ENCODE results near the gene ARRDC3. TPM values are rescaled to one million over a fixed set of nuclear protein-coding genes. Genes with fewer than 3 reads are reported as not detected.
"Not testable (repeated sequence)": the region's sequence is repeated elsewhere in the genome, so short reads cannot be mapped to it uniquely, and the experiment has no call there.

The ARRDC3 gene
- total RNA-seq, 1 donor from 2014 or later, result 475 TPM

DNA sequence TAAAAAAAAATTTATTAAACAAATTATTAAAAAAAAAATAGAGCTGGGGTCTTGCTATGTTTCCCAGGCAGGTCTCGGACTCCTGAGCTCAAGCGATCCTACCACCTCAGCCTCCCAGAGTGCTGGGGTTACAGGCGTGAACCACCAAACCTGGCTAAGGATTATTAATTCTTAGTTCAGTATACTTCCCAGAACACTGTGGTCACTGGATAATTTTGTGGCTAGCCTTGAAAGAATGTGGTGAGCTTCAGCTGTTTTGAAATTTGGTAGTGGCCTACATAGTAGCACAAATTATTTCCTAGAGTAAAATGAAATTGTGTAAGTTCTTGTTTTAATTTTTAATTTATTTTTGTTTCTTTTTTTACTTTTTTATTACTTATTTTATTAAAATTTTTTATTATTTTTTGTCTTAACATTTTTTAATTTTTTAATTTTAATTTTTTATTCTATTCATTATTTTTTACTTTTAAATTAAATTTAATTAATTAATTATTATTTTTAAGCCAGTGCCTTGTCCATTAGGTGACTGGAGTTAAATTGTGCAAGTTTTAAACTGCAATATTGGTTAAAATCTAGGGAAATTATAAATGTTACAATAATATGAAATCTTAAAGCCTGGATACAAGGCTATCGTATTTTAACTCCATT, 23.0 kb downstream of the ARRDC3 start:
- DNase-seq, result no peak

GRCh38 chr5:91357806-91358205, 25.3 kb downstream of the ARRDC3 start:
- DNase-seq, result no peak

GRCh38 chr5:91357012-91357634, 26.0 kb downstream of the ARRDC3 start:
- DNase-seq, result no peak

GRCh38 chr5:91354867-91355266, 28.2 kb downstream of the ARRDC3 start:
- not testable (repeated sequence) for DNase-seq

DNA sequence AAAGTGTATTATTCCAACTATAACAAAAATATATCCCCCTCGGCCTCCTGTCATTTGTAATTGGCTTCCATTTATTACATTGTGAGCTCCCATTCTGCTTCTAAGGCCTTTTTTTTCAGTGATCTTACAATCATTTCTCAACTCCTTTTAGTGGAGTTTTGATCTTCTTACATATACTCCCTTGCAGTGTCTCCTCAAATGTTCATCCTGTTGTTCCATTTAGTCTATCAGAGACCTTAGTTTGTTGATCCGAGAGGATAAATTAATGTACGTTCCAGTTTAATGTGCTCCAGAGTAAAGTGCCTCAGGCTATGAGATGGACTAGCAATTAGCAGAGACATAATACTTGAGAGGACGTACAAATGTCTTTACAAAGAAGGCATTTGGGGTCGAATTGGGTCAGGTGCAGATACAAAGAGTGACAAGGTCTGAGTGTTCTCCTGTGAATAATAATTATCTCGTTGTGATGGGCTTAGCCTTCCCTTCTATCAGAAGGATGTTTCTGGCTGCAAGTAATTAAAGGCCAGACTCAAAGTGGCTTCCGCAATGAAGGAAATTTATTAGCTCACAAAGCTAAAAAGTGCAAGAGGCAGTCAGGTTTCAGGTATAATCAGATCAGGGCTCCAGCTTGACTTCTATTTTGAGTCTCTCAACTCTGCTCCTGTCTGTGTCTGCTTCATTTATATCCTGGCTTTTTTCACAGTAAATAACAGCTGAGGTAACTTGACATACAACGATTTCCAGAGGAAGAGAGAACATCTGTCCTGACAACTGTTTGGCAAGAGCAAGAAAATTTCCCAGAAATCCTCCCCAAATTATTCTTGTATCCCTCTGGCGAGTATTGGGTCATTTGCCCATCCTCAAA, 30.1 kb downstream of the ARRDC3 start:
- DNase-seq, result no peak

- no peak for DNase-seq
Measured at GRCh38 chr5:91345461-91345860, 37.7 kb downstream of the ARRDC3 start.

DNA sequence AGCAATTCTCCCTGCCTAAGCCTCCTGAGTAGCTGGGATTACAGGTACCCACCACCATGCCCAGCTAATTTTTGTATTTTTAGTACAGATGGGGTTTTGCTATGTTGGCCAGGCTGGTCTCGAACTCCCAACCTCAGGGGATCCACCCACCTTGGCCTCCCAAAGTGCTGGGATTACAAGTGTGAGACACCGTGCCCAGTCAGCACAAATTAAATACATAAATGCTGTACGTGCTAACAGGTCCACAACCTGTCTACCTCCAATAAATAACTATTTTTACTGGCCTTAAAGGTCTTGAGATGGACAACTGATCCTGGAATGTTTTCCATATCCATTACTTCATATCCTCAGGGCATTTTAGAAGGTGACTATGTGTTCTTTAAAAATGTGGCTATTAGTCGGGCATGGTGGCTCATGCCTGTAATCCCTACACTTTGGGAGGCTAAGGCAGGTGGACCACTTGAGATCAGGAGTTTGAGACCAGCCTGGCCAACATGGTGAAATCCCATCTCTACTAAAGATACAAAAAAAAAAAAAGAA, 38.4 kb downstream of the ARRDC3 start:
- DNase-seq, result not testable (repeated sequence)

- DNase-seq, result no peak
Measured at GRCh38 chr5:91343916-91344315, 39.2 kb downstream of the ARRDC3 start.

- DNase-seq, result not testable (repeated sequence)
Measured at GRCh38 chr5:91342931-91343330, 40.2 kb downstream of the ARRDC3 start.

DNA sequence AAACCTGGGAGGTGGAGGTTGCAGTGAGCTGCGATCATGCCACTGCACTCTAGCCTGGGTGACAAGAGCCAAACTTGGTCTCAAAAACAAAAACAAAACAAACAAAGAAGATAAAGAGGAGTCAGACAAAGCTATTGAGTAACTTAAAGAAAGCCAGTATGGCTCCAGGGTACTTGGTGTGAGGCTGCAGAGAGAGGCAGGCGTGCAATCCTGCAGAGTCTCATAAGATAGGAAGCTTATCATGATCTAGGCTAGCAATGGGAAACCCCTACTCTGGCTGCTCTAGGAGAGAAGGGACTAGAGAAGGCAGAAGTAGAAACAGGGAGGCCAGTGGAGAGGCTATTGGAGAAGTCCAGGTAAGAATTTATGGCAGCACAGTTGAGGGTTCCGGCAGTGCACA, 42.0 kb downstream of the ARRDC3 start:
- no peak for DNase-seq

DNA sequence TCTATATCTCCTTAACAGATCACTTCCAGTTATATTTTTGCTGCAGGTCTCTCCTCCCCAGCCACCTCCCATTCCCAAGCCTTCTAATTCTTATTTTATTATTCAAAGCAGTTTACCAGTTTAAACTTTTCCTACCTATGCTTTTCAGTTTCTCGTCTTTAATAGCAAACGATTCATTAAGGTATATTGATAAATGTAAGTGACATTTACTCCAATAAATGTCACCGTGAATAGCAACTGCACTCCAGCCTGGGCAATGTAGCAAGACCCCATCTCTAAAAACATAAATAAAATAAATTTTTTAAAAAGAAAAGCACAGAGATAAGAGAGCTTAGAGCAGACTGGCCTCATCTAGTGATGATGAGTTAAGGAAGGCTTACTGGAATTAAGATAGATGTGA, 42.6 kb downstream of the ARRDC3 start:
- no peak for DNase-seq

- peak; percentile 11 for DNase-seq
Measured at GRCh38 chr5:91339063-91339705, 43.9 kb downstream of the ARRDC3 start.

DNA sequence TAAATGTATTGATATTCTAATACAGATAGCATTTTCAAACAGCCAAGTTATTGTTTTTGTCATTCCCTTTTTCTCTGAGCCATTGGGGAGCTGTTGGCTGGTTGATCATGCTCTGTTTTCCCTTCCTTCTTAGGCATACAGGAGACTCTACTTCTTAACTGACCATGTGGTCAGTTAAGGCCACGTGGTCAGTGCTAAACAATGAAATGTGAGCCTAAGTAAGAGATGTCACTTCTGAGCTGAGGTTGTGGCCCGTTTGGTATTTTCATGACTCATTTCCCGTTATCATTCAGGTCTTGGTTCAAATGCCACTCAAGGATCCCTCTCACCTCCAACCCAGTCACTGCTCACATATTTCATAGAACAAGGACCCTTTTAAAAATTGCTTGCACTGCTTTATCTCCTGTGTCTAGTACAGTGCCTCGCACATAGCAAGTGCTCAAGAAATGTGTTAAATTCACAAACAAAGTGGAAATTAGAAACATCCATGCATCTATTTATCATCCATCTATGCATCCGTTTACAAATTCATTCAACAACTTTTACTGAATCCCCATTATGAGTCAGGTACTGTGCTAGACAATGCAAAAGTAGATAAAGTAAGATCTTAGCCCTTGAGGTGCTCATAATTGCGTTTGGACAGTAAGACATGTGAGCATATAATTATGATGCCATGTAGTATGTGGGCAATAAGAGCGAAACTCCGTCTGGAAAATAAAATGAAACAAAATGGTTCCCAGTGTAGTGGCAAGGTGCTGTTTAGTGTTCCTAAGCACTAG, 50.7 kb downstream of the ARRDC3 start:
- no peak for DNase-seq

- DNase-seq, result no peak
Measured at GRCh38 chr5:91331705-91332104, 51.4 kb downstream of the ARRDC3 start.

GRCh38 chr5:91329283-91329682, 53.8 kb downstream of the ARRDC3 start:
- no peak for DNase-seq

GRCh38 chr5:91328743-91329142, 54.4 kb downstream of the ARRDC3 start:
- DNase-seq, result no peak

DNA sequence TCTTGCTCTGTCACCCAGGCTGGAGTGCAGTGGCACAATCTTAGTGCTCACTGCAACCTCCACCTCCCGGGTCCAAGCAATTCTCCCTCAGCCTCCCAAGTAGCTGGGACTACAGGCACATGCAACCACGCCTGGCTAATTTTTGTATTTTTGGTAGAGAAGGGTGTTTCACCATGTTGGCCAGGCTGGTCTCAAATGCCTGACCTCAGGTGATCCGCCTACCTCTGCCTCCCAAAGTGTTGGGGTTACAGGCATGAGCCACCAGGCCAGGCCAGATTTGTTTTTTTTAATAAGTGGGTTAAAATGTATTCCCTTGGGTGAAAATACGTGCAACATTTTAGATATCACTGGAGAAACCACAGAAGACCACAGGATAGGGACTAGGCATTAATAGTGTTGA, 60.1 kb downstream of the ARRDC3 start:
- not testable (repeated sequence) for DNase-seq

DNA sequence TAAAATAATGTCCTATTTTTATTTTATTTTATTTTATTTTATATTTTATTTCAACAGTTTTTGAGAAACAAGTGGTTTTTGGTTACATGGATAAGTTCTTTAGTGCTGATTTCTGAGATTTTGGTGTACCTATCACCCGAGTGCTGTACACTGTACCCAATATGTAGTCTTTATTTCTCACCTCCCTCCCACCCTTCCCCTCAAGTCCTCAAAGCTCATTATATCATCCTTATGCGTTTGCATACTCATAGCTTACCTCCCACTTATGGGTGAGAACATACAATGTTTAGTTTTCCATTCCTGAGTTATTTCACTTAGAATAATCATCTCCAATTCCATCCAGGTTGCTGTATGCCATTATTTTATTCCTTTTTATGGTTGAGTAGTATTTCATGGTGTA, 63.5 kb downstream of the ARRDC3 start:
- no peak for DNase-seq

- no peak for DNase-seq
Measured at GRCh38 chr5:91318724-91319123, 64.4 kb downstream of the ARRDC3 start.
